Cerebellar cortex (tissue), 1 donor: Measurements from ENCODE around the gene DMRTC2.
"Not testable (repeated sequence)": the region's sequence is repeated elsewhere in the genome, so short reads cannot be mapped to it uniquely, and the experiment has no call there.

ENCODE experiments used
- DNase-seq: peaks from one replicate; pipeline ENCODE4 v3.0.0-alpha.2; 2015; ENCODE audit warnings: low spot score

The DMRTC2 gene

DNA sequence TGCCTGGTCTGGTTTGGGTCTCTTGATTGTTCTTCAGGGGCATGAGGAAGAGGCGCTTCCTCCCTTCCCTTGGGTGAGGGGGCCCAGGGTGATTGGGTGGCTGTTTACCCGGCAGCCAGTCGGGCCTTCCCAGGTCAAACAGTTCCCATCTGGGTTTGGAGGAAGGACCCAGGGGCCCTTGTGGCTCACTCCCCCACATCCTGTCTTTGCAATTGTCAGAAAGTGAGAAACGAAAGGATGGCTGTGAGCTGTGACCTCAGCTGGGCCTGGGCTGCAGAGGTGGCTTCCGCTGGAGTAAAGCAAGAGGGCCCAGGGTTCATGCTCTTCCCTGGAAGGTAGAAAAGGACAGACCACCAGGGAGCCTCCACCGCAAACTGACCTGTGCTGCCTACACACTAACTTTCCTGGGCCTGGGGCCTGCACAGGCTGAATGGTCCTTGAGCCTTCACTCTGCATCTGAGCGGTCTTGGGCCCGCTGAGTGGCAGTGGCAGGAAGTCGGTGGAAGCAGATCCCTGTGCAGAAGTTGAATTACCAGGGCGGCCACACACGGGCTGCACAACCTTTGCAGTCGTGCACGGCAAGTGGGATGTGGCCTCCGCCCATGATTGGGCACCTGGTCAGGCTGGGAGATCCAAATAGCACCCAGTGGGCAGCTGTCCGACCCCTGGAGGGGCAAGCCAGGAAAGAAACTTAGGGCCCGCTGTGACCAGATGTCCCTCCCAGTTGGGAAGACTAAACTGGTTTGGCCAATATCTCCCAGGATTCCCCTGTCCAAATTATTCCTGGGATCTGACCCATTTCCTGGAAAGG is 26.9 kb downstream of the DMRTC2 start:
- peak; percentile 72 for DNase-seq

DNA sequence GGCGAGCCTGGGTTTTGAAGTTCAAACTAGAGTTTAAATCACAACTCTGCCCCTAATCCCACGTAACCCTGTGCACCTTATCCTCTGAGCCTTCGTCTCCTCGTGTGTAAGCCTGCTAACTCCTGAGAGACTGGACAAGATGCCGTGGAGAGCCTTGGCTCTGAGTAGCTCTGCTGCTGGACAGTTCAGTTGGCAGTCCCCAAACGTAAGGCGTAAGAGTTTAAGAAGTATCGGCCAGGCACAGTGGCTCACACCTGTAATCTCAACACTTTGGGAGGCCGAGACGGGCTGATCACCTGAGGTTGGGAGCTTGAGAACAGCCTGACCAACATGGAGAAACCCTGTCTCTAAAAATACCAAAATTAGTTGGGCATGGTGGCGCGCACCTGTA is 27.5 kb downstream of the DMRTC2 start:
- peak; percentile 64 for DNase-seq

DNA sequence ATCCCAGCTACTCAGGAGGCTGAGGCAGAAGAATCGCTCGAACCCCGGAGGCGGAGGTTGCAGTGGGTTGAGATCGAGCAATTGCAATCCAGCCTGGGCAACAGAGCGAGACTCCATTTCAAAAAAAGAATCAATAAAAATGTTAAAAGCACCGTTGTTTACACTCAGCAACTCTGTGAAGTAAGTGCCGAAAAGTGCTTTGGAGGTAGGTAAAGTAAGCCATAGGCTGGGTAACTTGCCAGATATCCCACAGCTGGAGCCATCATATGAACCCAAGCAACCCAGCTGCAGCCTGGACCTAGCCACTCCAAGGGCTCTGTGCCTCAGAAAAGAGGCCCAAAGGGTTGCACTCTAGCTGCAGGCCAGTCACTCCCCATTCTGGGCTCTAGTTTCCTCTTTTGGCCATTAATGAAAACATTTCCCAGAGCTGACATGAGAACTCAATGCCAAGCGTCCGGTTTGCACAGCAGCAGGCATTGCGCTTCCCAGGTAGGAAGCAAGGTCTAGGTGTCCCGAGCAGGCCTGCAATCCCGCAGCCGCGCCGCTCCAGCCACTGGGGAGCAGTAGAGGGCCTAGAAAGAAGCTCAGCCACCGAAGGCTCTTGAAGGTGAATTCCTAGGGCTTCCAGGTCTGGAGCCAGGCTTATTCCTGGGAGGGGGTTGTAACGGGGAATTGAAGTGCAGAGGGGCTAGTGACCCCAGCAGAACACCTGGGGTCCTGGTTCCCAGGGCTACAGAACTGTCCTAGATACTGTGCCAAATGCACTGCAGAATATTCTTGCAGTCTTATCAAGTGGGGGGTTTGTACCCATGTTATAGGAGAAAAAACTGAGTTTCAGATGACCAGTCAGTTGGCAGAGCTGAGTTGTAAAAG is 28.2 kb downstream of the DMRTC2 start:
- DNase-seq, result peak; percentile 89

DNA sequence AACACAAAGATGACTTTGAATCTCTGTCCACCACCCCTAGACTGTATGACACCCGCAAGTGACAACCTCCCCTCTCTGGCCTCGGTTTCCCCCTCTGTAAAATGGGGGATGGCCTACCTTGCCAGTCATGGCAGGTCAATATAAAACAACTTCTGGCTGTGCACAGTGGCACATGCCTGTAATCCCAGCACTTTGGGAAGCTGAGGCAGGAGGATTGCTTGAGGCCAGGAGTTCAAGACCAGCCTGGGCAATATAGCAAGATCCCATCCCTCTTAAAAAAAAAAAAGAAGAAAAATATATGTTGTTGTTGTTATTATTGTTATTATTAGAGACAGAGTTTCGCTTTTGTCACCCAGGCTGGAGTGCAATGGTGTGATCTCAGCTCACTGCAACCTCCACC is 31.1 kb downstream of the DMRTC2 start:
- not testable (repeated sequence) for DNase-seq

DNA sequence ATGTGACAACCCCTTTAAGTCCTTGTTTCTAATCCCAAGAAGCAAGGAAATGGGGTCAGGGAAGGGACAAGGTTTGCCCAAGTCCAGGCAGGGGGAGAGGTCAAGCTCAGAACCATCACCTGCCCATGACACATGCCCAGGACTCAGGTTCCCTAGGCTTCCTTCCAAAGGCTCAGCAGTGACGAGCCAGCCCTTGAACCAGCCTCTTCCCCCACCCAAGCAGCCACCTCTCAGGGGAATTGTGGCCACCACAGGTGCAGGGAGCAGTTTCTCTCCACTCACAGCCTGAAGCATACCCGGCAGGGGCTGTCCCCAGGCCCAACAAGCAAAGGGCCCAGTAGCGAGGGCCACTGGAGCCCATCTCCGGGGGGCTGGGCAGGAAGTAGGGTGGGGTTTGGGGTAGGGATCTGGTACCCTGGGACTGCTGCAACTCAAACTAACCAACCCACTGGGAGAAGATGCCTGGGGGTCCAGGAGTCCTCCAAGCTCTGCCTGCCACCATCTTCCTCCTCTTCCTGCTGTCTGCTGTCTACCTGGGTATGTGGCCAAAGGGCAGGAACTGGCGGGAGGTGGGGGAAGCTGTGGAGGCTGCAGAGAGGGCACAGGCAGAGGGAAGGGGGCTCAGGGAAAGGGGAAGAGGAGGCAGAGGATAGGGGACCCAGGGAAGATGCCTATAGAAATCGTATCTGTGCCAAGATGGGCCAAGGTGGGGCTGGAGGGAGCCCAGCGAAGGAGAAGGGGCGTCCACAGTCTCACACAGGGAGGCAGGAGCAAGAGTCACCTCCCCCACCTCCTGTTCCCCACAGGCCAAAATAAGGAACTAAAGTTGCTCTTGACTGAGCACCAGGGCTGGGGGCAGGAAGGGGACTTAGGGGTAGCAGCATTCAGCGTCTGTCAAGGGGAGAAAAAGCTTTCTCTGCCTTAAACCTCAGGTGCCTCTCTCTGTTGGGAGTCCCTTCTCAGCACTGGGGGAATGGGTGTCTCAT is 32.3 kb downstream of the DMRTC2 start, which contains the start of gene CD79A:
TSS of gene CD79A (plus strand) at position 433 of the 986 bp plus-strand sequence. CDS start at position 459, 26 bp downstream.
- no peak for DNase-seq

DNA sequence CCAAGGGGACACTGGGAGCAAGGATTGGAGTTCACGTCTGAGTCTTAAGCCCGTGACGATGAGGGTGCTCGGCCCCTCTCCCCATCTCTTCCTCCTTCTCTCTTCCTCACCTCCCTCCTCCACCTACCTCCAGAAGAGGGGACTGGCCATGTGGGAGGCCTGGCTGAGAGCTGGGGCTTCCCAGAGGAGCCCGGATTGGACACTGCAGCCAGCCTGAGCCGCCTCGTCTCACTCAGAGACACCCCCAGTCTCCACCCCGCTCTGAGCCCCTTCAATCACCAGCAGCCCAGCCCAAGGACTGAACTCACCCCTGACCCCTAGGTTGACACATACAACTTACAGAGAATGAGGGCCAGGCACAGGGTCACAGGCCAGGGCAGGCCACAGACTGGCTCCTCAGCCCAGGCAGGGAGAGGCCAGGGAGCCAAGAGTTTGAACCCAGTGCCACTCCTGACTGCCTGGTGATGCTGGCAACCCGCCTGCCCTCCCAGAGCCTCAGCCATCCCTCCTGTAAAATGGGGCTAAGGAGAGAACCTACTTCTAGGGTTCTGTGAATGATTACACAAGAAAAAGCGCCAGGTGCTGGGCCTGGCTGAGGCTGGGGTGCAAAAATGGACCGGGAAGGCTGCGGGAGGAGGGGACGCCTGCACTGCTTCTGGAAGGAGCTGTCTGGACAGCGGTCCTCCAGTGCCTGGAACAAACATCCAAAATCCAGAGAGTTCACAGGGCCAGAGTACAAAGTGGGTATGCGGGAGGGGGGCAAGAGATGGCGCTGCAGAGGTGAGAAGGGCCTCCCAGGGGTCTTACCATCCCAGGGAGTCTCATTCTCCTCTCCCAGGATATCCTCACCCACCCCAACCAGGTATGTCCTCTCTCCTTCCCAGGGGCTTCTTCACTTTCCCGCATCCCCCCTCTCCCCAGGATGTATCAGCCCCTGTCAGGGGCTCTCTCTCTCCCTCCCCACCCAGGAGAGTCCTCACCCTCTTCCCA is 33.4 kb downstream of the DMRTC2 start:
- DNase-seq, result no peak

DNA sequence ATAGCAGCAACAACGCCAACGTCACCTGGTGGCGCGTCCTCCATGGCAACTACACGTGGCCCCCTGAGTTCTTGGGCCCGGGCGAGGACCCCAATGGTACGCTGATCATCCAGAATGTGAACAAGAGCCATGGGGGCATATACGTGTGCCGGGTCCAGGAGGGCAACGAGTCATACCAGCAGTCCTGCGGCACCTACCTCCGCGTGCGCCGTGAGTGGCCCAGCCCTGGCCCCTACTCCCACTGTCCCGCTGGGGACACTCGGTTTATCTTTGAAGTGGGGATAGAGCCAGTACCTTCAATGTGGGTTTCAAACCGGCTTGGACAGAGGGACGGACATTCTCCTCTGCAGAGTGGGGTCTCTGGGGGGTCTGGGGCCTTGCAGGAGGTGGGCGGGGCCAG is 34.2 kb downstream of the DMRTC2 start:
- DNase-seq, result no peak

DNA sequence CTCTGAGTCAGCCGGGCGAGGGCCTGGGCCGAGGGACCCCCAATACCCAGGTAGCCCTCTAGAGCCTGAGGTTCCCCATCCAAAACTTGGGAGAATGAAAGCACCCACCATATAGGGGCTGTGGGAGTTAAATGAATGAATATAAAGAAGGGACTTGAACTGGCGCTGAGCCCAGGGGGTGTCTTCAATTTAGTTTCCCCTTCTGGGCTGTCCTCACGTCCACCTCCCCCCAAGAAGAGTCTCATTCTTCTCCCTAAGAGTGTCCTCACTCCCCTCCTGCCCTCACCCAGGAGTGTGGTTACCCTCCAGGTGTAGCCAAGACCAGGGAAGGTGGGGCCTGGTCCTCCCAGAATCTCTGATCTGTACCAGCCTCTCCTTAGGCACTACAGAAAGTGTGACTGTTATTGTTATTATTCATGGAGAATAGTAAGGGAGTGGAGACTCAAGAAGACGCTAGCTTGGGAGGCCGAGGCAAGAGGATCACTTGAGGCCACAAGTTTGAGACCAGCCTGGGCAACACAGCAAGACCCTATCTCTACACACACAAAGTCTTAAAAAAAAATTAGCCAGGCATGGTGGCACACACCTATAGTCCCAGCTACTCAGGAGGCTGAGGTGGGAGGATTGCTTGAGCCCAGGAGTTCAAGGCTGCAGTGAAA is 35.0 kb downstream of the DMRTC2 start:
- DNase-seq, result no peak

DNA sequence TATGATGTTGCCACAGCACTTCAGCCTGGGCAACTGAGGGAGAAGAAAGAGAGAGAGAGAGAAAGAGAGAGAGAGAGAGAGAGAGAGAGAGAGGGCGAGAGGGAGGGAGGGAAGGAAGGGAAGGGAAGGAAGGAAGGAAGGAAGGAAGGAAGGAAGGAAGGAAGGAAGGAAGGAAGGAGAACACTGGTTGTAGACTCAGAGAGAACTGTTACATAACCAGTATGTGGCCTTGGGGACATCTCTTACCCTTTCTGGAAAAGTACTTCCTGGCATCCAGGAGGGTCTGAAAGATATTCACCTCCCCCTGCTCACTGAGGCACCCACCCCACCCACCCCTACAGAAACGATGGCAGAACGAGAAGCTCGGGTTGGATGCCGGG is 35.5 kb downstream of the DMRTC2 start:
- DNase-seq, result no peak

DNA sequence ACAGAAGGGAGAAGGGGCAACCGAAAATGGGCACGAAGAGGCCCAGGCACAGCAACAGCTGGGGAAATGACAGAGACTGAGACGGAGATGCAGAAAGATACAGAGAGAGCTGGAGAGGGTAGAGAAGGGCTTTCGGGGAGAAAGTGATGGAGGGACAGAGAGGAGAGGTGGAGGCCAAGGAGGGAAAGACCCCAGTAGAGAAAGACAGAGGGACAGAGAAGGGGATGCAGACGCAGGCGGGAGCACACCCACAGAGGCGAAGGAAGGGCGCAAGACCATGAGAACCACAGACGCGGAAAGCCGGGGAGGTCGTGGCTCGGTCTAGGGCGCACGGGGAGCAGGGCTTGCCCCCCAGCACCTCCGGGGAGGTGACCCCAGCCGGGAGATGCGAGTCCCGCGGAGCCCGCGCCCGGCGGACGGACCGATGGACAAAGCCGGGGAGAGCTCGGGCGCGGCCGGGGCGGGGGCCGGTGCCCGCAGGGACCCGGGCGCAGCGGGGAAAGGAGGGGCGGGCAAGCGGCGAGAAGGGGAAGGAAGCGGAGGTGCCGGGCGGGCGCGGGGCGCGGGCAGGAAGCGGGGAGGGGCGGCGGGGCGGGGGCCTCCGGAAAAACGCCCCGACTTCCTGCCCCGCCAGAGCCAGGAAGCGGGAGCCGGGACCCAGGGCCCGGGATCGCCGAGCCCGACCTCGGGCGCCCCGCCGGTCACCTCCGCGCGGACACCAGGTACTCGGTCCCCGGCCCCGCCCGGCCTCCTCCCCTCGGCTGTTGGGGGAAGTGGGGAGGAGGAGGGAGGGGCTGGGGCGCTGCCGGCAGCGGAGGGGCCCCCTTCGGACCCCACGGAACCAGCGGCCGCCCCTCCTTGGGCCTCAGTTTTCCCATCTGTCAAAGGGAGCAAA is 38.0 kb downstream of the DMRTC2 start, which contains the start of gene ARHGEF1:
TSS of gene ARHGEF1 (plus strand) at position 617 of the 895 bp plus-strand sequence. CDS start 4,899 bp downstream, outside the sequence.
- no peak for DNase-seq

DNA sequence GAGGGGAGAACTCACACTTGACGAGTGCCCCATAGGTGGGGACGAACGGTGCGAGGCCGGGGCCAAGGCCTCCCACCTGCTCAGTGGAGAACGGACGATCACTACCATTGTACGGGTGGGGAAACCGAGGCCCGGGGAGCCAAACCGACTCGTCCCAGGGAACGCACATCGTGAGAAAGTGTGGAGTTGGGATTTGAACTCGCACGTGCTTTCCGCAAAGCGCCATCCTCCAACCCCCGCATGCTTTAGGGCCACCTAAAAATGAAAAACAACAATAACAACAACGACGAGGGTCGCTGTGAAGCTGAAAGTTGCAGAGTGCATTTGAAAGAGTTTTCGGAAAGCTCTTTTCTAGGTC is 38.6 kb downstream of the DMRTC2 start:
- no peak for DNase-seq

DNA sequence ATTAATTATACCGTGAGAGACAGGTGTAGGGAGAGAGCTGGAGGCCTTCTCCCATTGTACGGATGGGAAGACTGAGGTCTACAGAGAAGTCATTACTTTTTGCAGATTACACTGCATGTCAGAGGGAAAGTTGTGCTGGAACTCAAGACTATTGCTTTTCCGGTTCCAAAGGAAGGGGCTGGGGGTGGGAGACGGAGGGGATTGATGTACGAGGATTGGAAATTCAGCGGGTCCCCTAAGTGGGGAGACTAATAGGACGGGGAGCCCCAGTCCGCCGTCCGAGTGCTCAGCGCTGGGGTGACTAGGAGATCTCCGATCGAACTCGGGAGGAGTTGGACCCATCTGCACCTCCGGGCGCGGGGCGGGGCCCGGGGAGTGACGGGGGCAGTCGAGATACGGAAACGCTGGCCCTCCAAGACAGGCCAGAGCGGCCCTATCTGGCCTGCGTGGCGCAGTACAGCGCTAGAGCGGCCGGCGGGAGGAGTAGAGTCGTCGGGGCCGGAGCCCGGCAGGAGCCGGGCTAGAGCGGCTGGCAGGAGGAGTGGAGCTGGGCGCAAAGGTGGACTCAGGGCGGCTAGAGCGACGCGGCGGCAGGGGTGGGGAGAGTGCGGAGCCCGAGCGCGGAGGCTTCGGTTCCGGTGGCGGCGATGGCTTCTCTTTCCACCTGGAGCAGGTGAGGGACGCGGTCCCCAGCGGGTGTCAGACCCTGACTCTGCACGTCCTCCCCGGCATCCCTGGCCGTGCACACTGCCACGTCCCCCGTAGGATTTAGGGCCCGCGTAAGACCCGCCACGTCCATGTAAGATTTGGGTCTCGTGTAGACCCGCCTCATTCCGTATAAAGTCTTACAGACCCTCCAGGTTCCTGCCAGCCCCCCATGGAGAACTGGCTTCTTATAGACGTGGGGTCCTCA is 39.2 kb downstream of the DMRTC2 start:
- DNase-seq, result peak; percentile 97

DNA sequence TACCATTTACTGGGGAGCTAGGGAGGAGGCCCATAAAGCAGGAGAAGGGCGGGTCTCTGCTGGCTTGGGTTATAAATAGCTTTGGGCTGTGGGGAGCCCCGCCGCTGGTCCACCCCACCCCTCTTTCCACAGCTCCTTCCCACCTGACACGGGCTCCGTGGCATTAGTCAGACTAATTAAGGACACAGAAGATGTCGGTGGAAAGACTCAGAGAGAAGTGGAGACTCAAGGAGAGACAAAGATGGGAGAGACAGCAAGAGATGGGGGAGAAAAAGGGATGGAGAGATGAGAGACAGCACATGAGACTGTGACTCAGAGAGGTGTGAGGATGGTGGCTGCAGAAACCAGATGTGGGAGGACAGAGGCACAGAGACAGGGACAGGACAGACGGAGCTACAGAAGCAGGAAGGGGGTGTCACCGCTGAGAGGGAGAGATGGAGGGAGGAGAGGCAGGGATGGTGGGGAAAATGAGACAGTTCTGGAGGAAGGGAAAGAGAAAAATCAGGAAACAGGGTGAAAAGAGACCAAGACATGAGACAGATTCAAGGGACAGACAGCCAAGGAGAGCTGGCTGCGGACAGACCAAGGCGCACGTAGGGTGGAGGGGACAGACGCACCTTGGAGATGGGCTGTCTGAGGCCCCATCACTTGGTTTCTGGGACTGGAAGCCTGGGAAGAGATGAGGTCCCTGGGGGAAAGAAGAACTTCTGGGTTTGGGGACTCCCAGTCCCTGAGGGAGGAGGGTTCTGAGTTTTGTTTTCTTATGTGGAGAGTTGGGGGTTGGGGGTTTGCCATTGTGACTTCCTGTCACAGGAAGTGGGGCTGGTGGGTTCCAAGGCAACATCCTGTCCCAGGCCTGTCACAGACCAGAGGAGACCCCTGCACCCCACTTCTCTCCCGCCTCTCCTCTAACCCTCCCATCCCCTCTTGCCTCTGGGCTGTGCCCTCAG is 42.2 kb downstream of the DMRTC2 start:
- DNase-seq, result no peak

DNA sequence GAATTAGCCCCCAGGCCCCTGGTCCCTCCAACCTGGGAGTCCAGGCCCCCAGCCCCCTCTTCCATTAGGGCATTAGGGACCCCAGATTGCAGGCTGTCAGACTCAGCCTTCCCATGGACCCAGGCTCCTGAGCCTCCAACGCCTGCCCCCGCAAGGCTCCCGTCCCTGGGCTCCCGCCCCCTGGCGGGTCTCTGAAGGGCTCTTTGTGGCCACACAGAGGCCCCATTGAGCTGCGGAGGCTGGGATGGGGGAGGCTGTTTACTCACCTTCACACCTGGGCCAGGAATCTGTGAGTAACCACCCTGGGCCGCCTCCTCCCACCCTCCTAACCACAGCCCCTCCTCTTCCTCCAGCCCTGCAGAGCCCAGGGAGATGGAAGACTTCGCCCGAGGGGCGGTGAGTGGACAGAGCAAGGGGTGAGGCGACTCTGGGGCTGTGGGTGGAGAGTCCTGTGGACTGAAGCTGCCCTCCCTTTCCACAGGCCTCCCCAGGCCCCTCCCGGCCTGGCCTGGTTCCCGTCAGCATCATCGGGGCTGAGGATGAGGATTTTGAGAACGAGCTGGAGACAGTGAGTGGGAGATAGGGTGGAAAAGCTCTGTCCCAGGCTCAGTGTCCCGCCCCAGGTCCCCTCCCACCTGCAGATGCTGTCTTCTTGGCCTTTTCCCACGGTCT is 43.0 kb downstream of the DMRTC2 start:
- no peak for DNase-seq

DNA sequence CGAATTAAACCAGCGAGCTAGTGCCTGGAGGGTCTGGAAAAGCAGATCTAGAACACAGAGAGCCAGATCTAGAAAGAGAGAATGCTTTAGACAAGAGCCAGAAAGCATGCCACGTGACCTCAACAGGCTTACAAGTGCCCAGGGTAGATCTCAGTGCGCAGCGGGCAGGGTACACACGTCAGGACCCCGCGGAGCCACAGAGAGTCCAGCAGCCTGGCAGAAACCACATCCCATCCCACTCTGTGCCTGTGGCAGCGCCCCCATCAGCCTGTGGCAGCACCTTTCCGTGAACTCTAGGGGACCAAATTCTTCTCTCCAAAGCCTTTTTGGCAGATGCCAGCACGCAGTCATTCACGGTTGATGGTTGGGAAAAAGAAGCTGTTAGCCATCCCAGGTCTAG is 44.1 kb downstream of the DMRTC2 start:
- DNase-seq, result no peak

DNA sequence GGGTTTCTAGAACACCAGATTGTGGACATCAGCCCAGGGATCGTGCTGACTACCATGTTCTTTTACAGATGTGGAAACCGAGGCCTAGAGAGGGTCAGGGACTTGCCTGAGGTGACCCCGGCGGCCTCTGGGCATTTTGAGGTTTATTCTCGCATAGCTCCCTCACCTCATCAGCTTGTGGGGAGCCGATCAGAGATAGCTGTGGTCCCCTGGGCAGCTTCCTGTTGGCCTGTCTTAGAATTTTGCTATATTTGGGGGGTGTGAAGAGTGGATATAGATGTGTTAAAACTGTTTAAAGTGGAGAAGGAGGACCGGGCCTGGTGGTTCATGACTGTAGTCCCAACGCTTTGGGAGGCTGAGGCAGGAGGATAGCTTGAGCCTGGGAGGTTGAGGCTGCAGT is 45.1 kb downstream of the DMRTC2 start:
- no peak for DNase-seq
